Neural progenitor cell (in vitro differentiated cells): ENCODE results near the gene RXRA.

Source experiments
- EZH2 ChIP-seq: fragments of 200-600 bp; sonication (generic); IDR thresholded peaks from 2 replicates; pipeline ENCODE4 v1.6.1; 2017; ENCODE audit warnings: antibody characterized with exemption, mild to moderate bottlenecking, moderate library complexity
- EZH2phosphoT487 ChIP-seq: fragments of 200-600 bp; sonication (generic); IDR thresholded peaks from 2 replicates; pipeline ENCODE4 v1.6.1; 2017; ENCODE audit warnings: antibody characterized with exemption
- TF ChIP-seq, protein P1 (sequence below): fragments of 200-600 bp; sonication (generic); IDR thresholded peaks from 2 replicates; pipeline ENCODE4 v1.5.1; 2017; ENCODE audit warnings: antibody characterized with exemption, mild to moderate bottlenecking

DNA sequence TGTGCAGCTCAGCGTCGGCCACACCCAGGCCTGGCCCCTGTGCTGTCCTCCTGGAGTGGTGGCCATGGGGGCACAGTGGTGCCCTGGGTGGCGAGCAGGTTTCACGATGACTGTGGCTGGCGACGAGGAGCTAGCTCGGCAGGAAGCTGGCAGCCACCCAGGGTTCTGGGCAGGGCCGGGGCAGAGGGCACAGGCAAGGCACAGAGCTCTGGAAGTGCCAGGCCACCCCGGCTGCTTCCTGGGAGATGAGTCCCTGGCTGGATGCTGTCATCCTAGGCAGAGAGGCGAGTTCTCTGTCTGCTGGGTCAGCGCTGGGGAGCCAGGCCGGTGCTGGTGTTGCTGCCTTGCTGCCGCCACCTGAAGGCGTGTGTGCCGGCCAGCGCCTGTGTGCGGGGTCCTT is 51.7 kb downstream of the RXRA start:
- TF ChIP-seq, protein P1, sequence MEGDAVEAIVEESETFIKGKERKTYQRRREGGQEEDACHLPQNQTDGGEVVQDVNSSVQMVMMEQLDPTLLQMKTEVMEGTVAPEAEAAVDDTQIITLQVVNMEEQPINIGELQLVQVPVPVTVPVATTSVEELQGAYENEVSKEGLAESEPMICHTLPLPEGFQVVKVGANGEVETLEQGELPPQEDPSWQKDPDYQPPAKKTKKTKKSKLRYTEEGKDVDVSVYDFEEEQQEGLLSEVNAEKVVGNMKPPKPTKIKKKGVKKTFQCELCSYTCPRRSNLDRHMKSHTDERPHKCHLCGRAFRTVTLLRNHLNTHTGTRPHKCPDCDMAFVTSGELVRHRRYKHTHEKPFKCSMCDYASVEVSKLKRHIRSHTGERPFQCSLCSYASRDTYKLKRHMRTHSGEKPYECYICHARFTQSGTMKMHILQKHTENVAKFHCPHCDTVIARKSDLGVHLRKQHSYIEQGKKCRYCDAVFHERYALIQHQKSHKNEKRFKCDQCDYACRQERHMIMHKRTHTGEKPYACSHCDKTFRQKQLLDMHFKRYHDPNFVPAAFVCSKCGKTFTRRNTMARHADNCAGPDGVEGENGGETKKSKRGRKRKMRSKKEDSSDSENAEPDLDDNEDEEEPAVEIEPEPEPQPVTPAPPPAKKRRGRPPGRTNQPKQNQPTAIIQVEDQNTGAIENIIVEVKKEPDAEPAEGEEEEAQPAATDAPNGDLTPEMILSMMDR, result no peak
- TF ChIP-seq EZH2 (no peak), EZH2phosphoT487 (no peak)
